ENCODE measurements around the gene C18orf63.
"Not testable (repeated sequence)": the region's sequence is repeated elsewhere in the genome, so short reads cannot be mapped to it uniquely, and the experiment has no call there.

C18orf63 gene

DNA sequence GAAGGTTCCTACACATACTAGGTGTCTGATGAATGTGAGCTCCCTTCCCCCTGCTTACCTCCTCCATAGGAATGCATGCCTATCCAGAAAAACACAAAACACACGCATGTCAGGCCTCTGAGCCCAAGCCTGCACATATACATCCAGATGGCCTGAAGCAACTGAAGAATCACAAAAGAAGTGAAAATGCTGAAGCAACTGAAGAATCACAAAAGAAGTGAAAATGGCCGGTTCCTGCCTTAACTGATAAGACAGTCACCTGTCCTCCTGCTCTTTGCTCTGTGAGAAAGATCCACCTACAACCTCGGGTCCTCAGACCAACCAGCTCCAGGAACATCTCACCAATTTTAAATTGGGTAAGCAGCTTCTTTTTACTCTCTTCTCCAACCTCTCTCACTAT lies 22.7 kb upstream of the C18orf63 start:
- Histone ChIP-seq H3K4me3 (ENCODE audit: low read length in 2 of 2) (peak overlapping the region in 1 of 2 donors; percentile 93), H3K9ac (ENCODE audit: low read depth in 1 of 2, low read length in 2 of 2) (peak overlapping the region in 1 of 2 donors; percentile 52)
- H3K27ac ChIP-seq (ENCODE audit: low read depth in 2 of 2, low read length in 2 of 2); H3K27me3 ChIP-seq (ENCODE audit: control insufficient read depth in 2 of 2, insufficient read depth in 2 of 2, low read length in 2 of 2); H3K4me1 ChIP-seq (ENCODE audit: control insufficient read depth in 2 of 2, insufficient read depth in 2 of 2, low read length in 2 of 2); H3K36me3 ChIP-seq (ENCODE audit: control insufficient read depth in 2 of 2, insufficient read depth in 2 of 2, low read length in 2 of 2); H3K9me3 ChIP-seq (ENCODE audit: control insufficient read depth in 2 of 2, low read length in 2 of 2): not testable (repeated sequence)

- H3K9ac ChIP-seq (ENCODE audit: low read depth in 1 of 2, low read length in 2 of 2): no peak overlapping the region
- H3K9me3 ChIP-seq (ENCODE audit: control insufficient read depth in 2 of 2, low read length in 2 of 2): no peaks in the 10 kb centered on the region
- no peaks in the 10 kb centered on the region for H3K36me3 ChIP-seq (ENCODE audit: control insufficient read depth in 2 of 2, insufficient read depth in 2 of 2, low read length in 2 of 2)
- H3K4me1 ChIP-seq (ENCODE audit: control insufficient read depth in 2 of 2, insufficient read depth in 2 of 2, low read length in 2 of 2): peaks cover 6 to 8% of the 10 kb centered on the region in 2 donors
- no peaks in the 10 kb centered on the region for H3K27me3 ChIP-seq (ENCODE audit: control insufficient read depth in 2 of 2, insufficient read depth in 2 of 2, low read length in 2 of 2)
- H3K27ac ChIP-seq (ENCODE audit: low read depth in 2 of 2, low read length in 2 of 2): no peak overlapping the region
- H3K4me3 ChIP-seq (ENCODE audit: low read length in 2 of 2): no peak overlapping the region
Measured at GRCh38 chr18:74294526-74294925, 21.1 kb upstream of the C18orf63 start.

GRCh38 chr18:74299162-74299561 lies 16.5 kb upstream of the C18orf63 start:
- Histone ChIP-seq H3K27ac (ENCODE audit: low read depth in 2 of 2, low read length in 2 of 2) (no peak overlapping the region), H3K9ac (ENCODE audit: low read depth in 1 of 2, low read length in 2 of 2) (no peak overlapping the region), H3K4me3 (ENCODE audit: low read length in 2 of 2) (no peak overlapping the region), H3K27me3 (ENCODE audit: control insufficient read depth in 2 of 2, insufficient read depth in 2 of 2, low read length in 2 of 2) (no peaks in the 10 kb centered on the region), H3K36me3 (ENCODE audit: control insufficient read depth in 2 of 2, insufficient read depth in 2 of 2, low read length in 2 of 2) (no peaks in the 10 kb centered on the region), H3K4me1 (ENCODE audit: control insufficient read depth in 2 of 2, insufficient read depth in 2 of 2, low read length in 2 of 2) (no peaks in the 10 kb centered on the region), H3K9me3 (ENCODE audit: control insufficient read depth in 2 of 2, low read length in 2 of 2) (no peaks in the 10 kb centered on the region)

DNA sequence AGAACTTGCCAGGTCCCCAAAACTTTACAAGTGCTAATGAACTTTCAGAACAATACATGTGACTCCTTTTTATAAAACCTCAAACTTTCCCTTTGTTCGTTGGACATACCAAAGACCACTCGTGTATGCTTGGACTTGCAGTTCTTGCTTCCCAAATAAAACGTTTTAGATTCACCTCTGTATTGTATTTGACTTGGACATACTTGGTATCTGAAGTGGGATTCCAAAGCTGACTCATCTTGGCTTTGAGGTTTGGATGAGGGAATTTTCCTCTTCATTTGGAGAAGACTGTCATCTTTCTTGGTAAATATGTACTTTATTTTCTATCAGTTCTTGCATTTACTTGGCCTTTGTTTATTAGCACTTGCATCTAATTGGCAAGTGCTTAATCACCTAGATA lies 15.9 kb upstream of the C18orf63 start:
- Histone ChIP-seq H3K36me3 (ENCODE audit: control insufficient read depth in 2 of 2, insufficient read depth in 2 of 2, low read length in 2 of 2) (no peaks in the 10 kb centered on the region), H3K4me3 (ENCODE audit: low read length in 2 of 2) (no peak overlapping the region), H3K4me1 (ENCODE audit: control insufficient read depth in 2 of 2, insufficient read depth in 2 of 2, low read length in 2 of 2) (no peaks in the 10 kb centered on the region), H3K27me3 (ENCODE audit: control insufficient read depth in 2 of 2, insufficient read depth in 2 of 2, low read length in 2 of 2) (no peaks in the 10 kb centered on the region), H3K9me3 (ENCODE audit: control insufficient read depth in 2 of 2, low read length in 2 of 2) (no peaks in the 10 kb centered on the region), H3K9ac (ENCODE audit: low read depth in 1 of 2, low read length in 2 of 2) (no peak overlapping the region), H3K27ac (ENCODE audit: low read depth in 2 of 2, low read length in 2 of 2) (no peak overlapping the region)

DNA sequence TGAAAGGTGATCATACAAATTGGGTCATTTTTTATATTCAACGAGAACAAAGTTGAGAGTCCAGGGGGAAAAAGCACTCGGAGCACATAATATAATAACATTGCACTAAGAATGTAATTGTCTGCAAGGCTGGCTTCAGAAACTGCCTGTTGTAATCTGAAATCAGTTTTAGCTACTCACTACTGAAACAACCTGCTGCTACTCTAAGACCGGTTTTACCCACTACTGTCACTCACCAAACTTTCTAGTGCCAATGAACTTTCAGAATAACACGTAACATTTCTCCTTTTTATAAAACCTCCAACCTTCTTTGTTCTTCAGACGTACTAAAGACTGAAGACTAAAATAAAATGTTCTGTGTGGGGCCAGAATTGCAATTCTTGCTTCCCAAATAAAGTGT lies 12.3 kb upstream of the C18orf63 start:
- Histone ChIP-seq H3K4me1 (ENCODE audit: control insufficient read depth in 2 of 2, insufficient read depth in 2 of 2, low read length in 2 of 2) (no peaks in the 10 kb centered on the region), H3K4me3 (ENCODE audit: low read length in 2 of 2) (no peak overlapping the region), H3K9me3 (ENCODE audit: control insufficient read depth in 2 of 2, low read length in 2 of 2) (no peaks in the 10 kb centered on the region), H3K9ac (ENCODE audit: low read depth in 1 of 2, low read length in 2 of 2) (no peak overlapping the region), H3K27me3 (ENCODE audit: control insufficient read depth in 2 of 2, insufficient read depth in 2 of 2, low read length in 2 of 2) (no peaks in the 10 kb centered on the region), H3K27ac (ENCODE audit: low read depth in 2 of 2, low read length in 2 of 2) (no peak overlapping the region), H3K36me3 (ENCODE audit: control insufficient read depth in 2 of 2, insufficient read depth in 2 of 2, low read length in 2 of 2) (no peaks in the 10 kb centered on the region)

GRCh38 chr18:74303936-74304335 lies 11.7 kb upstream of the C18orf63 start:
- Histone ChIP-seq H3K4me3 (ENCODE audit: low read length in 2 of 2) (no peak overlapping the region), H3K9ac (ENCODE audit: low read depth in 1 of 2, low read length in 2 of 2) (no peak overlapping the region), H3K9me3 (ENCODE audit: control insufficient read depth in 2 of 2, low read length in 2 of 2) (no peaks in the 10 kb centered on the region), H3K4me1 (ENCODE audit: control insufficient read depth in 2 of 2, insufficient read depth in 2 of 2, low read length in 2 of 2) (no peaks in the 10 kb centered on the region), H3K27ac (ENCODE audit: low read depth in 2 of 2, low read length in 2 of 2) (no peak overlapping the region), H3K27me3 (ENCODE audit: control insufficient read depth in 2 of 2, insufficient read depth in 2 of 2, low read length in 2 of 2) (no peaks in the 10 kb centered on the region), H3K36me3 (ENCODE audit: control insufficient read depth in 2 of 2, insufficient read depth in 2 of 2, low read length in 2 of 2) (no peaks in the 10 kb centered on the region)

DNA sequence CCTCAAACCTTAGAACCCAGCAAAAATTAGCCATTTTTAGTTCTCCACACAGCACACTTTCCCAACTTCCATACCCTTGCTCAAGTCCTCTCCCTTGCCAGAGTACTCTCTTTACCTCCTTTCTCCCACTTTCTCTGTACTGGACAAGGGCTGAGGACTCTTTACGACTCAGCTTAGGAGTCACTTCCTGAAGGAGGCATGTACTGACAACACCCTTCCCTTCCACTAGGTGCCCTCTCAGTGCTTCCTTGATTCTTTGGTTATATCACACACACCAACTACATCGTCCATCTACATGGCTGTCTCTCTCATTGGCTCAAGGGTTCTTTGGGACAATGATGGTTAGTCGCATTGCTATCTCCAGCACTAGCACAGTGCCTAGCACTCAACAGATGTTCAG lies 5.2 kb upstream of the C18orf63 start:
- no peak overlapping the region for H3K27ac ChIP-seq (ENCODE audit: low read depth in 2 of 2, low read length in 2 of 2)
- no peaks in the 10 kb centered on the region for H3K4me1 ChIP-seq (ENCODE audit: control insufficient read depth in 2 of 2, insufficient read depth in 2 of 2, low read length in 2 of 2)
- no peak overlapping the region for H3K4me3 ChIP-seq (ENCODE audit: low read length in 2 of 2)
- no peaks in the 10 kb centered on the region for H3K9me3 ChIP-seq (ENCODE audit: control insufficient read depth in 2 of 2, low read length in 2 of 2)
- H3K27me3 ChIP-seq (ENCODE audit: control insufficient read depth in 2 of 2, insufficient read depth in 2 of 2, low read length in 2 of 2): no peaks in the 10 kb centered on the region
- H3K36me3 ChIP-seq (ENCODE audit: control insufficient read depth in 2 of 2, insufficient read depth in 2 of 2, low read length in 2 of 2): no peaks in the 10 kb centered on the region
- no peak overlapping the region for H3K9ac ChIP-seq (ENCODE audit: low read depth in 1 of 2, low read length in 2 of 2)

GRCh38 chr18:74311000-74311399 lies 4.6 kb upstream of the C18orf63 start:
- no peaks in the 10 kb centered on the region for H3K27me3 ChIP-seq (ENCODE audit: control insufficient read depth in 2 of 2, insufficient read depth in 2 of 2, low read length in 2 of 2)
- no peaks in the 10 kb centered on the region for H3K4me1 ChIP-seq (ENCODE audit: control insufficient read depth in 2 of 2, insufficient read depth in 2 of 2, low read length in 2 of 2)
- no peaks in the 10 kb centered on the region for H3K36me3 ChIP-seq (ENCODE audit: control insufficient read depth in 2 of 2, insufficient read depth in 2 of 2, low read length in 2 of 2)
- no peak overlapping the region for H3K27ac ChIP-seq (ENCODE audit: low read depth in 2 of 2, low read length in 2 of 2)
- no peaks in the 10 kb centered on the region for H3K9me3 ChIP-seq (ENCODE audit: control insufficient read depth in 2 of 2, low read length in 2 of 2)
- no peak overlapping the region for H3K9ac ChIP-seq (ENCODE audit: low read depth in 1 of 2, low read length in 2 of 2)
- H3K4me3 ChIP-seq (ENCODE audit: low read length in 2 of 2): no peak overlapping the region

- Histone ChIP-seq H3K9me3 (ENCODE audit: control insufficient read depth in 2 of 2, low read length in 2 of 2) (no peaks in the 10 kb centered on the region), H3K36me3 (ENCODE audit: control insufficient read depth in 2 of 2, insufficient read depth in 2 of 2, low read length in 2 of 2) (no peaks in the 10 kb centered on the region), H3K4me3 (ENCODE audit: low read length in 2 of 2) (no peak overlapping the region), H3K27ac (ENCODE audit: low read depth in 2 of 2, low read length in 2 of 2) (no peak overlapping the region), H3K9ac (ENCODE audit: low read depth in 1 of 2, low read length in 2 of 2) (no peak overlapping the region), H3K27me3 (ENCODE audit: control insufficient read depth in 2 of 2, insufficient read depth in 2 of 2, low read length in 2 of 2) (no peaks in the 10 kb centered on the region), H3K4me1 (ENCODE audit: control insufficient read depth in 2 of 2, insufficient read depth in 2 of 2, low read length in 2 of 2) (no peaks in the 10 kb centered on the region)
Measured at GRCh38 chr18:74314759-74315463, 728 bp upstream of the C18orf63 start.

DNA sequence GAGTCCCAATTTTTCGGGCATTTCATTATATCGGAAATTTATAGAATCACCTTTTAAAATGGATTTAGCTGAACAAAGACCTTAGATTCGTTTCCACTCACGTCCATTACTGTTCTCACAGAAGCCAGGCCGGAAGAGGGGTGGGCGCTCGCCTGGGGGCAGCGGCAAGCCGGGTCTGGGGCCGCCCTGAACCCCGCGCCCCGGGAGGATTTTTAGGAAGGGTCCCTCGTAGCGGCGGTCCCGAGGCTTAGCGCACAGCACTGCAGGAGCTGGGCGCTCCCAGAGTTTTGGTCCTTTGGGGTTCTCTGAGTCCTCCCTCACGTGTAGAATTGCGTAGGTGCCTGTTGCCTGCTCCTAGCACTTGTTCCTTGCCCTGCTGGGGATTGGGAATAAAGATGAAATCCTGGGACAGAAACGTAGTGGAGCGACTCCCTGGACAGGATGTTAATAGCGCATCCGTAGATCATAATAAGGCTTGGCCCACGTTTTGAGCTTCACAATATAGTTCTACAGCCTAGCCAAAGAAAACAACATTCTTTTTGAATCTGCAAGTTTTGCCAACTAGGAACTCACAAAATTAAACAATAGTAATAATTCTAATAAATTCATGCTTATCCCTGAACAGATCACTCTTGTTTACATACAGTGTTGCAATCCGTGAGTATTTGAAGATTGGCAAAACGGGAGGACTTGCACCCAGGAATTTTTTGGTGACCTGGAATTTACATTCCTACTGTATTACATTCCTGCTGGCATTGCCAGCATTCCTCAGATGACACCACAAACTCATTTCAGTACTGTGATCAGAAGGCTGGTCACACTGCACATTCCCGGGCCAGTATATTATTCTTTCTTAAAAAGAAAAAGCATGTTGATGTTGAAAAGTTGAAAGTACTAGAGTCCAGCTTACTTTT lies 875 bp downstream of the C18orf63 start:
- H3K27me3 ChIP-seq (ENCODE audit: control insufficient read depth in 2 of 2, insufficient read depth in 2 of 2, low read length in 2 of 2): no peaks in the 10 kb centered on the region
- H3K9ac ChIP-seq (ENCODE audit: low read depth in 1 of 2, low read length in 2 of 2): no peak overlapping the region
- no peaks in the 10 kb centered on the region for H3K4me1 ChIP-seq (ENCODE audit: control insufficient read depth in 2 of 2, insufficient read depth in 2 of 2, low read length in 2 of 2)
- H3K9me3 ChIP-seq (ENCODE audit: control insufficient read depth in 2 of 2, low read length in 2 of 2): no peaks in the 10 kb centered on the region
- no peak overlapping the region for H3K27ac ChIP-seq (ENCODE audit: low read depth in 2 of 2, low read length in 2 of 2)
- no peaks in the 10 kb centered on the region for H3K36me3 ChIP-seq (ENCODE audit: control insufficient read depth in 2 of 2, insufficient read depth in 2 of 2, low read length in 2 of 2)
- no peak overlapping the region for H3K4me3 ChIP-seq (ENCODE audit: low read length in 2 of 2)

All from mucosa of rectum (tissue), 2 donors.